HEK293T (cell line): ENCODE data around the gene DDHD1.
"Not testable (repeated sequence)": the region's sequence is repeated elsewhere in the genome, so short reads cannot be mapped to it uniquely, and the experiment has no call there.

Experiments
- ARNT ChIP-seq: fragments of 450-650 bp; IDR thresholded peaks from 2 replicates; pipeline ENCODE4 v1.6.1; 2017; ENCODE audit warnings: mild to moderate bottlenecking
- ELF4 ChIP-seq: fragments of 450-650 bp; IDR thresholded peaks from 2 replicates; pipeline ENCODE4 v1.6.1; 2017; ENCODE audit warnings: antibody characterized with exemption
- NFRKB ChIP-seq: fragments of 450-650 bp; IDR thresholded peaks from 2 replicates; pipeline ENCODE4 v1.6.1; 2016; ENCODE audit warnings: mild to moderate bottlenecking, moderate library complexity
- SP1 ChIP-seq: fragments of 450-650 bp; IDR thresholded peaks from 2 replicates; pipeline ENCODE4 v1.6.1; 2017
- TARDBP ChIP-seq: fragments of 450-650 bp; IDR thresholded peaks from 2 replicates; pipeline ENCODE4 v1.6.1; 2016
- ZNF384 ChIP-seq: fragments of 450-650 bp; IDR thresholded peaks from 2 replicates; pipeline ENCODE4 v1.6.1; 2016
- TF ChIP-seq, protein P1 (sequence below): fragments of 450-650 bp; IDR thresholded peaks from 2 replicates; pipeline ENCODE4 v1.6.1; 2016

GRCh38 chr14:53181463-53182081, 28.4 kb upstream of the DDHD1 start:
- TF ChIP-seq NFRKB, ELF4, SP1, ZNF384, TARDBP, ARNT: not testable (repeated sequence)
- TF ChIP-seq, protein P1, sequence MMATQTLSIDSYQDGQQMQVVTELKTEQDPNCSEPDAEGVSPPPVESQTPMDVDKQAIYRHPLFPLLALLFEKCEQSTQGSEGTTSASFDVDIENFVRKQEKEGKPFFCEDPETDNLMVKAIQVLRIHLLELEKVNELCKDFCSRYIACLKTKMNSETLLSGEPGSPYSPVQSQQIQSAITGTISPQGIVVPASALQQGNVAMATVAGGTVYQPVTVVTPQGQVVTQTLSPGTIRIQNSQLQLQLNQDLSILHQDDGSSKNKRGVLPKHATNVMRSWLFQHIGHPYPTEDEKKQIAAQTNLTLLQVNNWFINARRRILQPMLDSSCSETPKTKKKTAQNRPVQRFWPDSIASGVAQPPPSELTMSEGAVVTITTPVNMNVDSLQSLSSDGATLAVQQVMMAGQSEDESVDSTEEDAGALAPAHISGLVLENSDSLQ = not testable (repeated sequence)
